GM12878 (cell line): ENCODE measurements around the gene MAP4K2. TPM values are rescaled to one million over a fixed set of nuclear protein-coding genes. Genes with fewer than 3 reads are reported as not detected.

Source experiments
- BACH1 ChIP-seq: fragments of 450-650 bp; IDR thresholded peaks from 2 replicates; pipeline ENCODE4 v1.6.1; 2017; ENCODE audit warnings: mild to moderate bottlenecking, borderline replicate concordance
- BCL11A ChIP-seq: IDR thresholded peaks from 2 replicates; pipeline ENCODE4 v1.6.1; 2011; ENCODE audit warnings: low read depth, low read length
- CREM ChIP-seq: IDR thresholded peaks from 2 replicates; pipeline ENCODE4 v1.6.1; 2014; ENCODE audit warnings: antibody characterized with exemption, low read depth
- E2F8 ChIP-seq: fragments of 450-650 bp; IDR thresholded peaks from 2 replicates; pipeline ENCODE4 v1.6.1; 2018; ENCODE audit warnings: mild to moderate bottlenecking, low read depth, moderate library complexity; ENCODE audit not compliant: partially characterized antibody
- EED ChIP-seq: sonication (generic); IDR thresholded peaks from 2 replicates; pipeline ENCODE4 v1.6.1; 2016; ENCODE audit warnings: antibody characterized with exemption, low read depth
- EGR1 ChIP-seq, 2 experiments: IDR thresholded peaks; 1 replicate in 1 of 2; 2 replicates in 1 of 2; pipeline ENCODE4 v1.6.1; 2011 to 2012; ENCODE audit warnings: low read depth in 2 of 2, low read length in 2 of 2, borderline replicate concordance in 1 of 2, mild to moderate bottlenecking in 1 of 2, moderate library complexity in 1 of 2
- ELK1 ChIP-seq: IDR thresholded peaks from 2 replicates; pipeline ENCODE4 v1.6.1; 2012; ENCODE audit warnings: low read depth, low read length, improper control_type of control experiment
- EP300 ChIP-seq, 2 experiments: fragments of 150-350 bp in 1 of 2; IDR thresholded peaks; 2 replicates each; pipeline ENCODE4 v1.6.1; 2011 to 2012; ENCODE audit warnings: low read depth in 2 of 2, low read length in 2 of 2, borderline replicate concordance in 1 of 2, improper control_type of control experiment in 1 of 2, inconsistent platforms in 1 of 2; ENCODE audit not compliant: control insufficient read depth in 1 of 2
- EZH2 ChIP-seq: IDR thresholded peaks from 2 replicates; pipeline ENCODE4 v1.6.1; 2012; ENCODE audit warnings: low read depth, mild to moderate bottlenecking, control low read depth, inconsistent platforms, low read length, borderline replicate concordance; ENCODE audit not compliant: control insufficient read depth
- KDM1A ChIP-seq: fragments of 200-600 bp; sonication (generic); IDR thresholded peaks from 2 replicates; pipeline ENCODE4 v1.6.1; 2016; ENCODE audit warnings: borderline replicate concordance
- NKRF ChIP-seq: fragments of 450-650 bp; conservative IDR thresholded peaks from 2 replicates; pipeline ENCODE4 v1.6.1; 2017; ENCODE audit warnings: mild to moderate bottlenecking, moderate library complexity
- NR2C2 ChIP-seq: IDR thresholded peaks from 2 replicates; pipeline ENCODE4 v1.6.1; 2011; ENCODE audit warnings: borderline replicate concordance, low read depth; ENCODE audit not compliant: control insufficient read depth, insufficient read length
- PBX3 ChIP-seq: IDR thresholded peaks from 2 replicates; pipeline ENCODE4 v1.6.1; 2011; ENCODE audit warnings: mild to moderate bottlenecking, low read depth, low read length, moderate library complexity; ENCODE audit not compliant: insufficient replicate concordance
- POLR2AphosphoS5 ChIP-seq: IDR thresholded peaks from 2 replicates; pipeline ENCODE4 v1.6.1; 2011; ENCODE audit warnings: mild to moderate bottlenecking, low read length, inconsistent platforms
- POU2F2 ChIP-seq: IDR thresholded peaks from 3 replicates; pipeline ENCODE4 v1.6.1; 2011; ENCODE audit warnings: low read depth, mild to moderate bottlenecking, low read length, borderline replicate concordance
- RBBP5 ChIP-seq: fragments of 200-600 bp; sonication (generic); conservative IDR thresholded peaks from 2 replicates; pipeline ENCODE4 v1.6.1; 2016
- SIX5 ChIP-seq: IDR thresholded peaks from 2 replicates; pipeline ENCODE4 v1.6.1; 2011; ENCODE audit warnings: mild to moderate bottlenecking, low read depth, low read length, moderate library complexity; ENCODE audit not compliant: severe bottlenecking
- SPI1 ChIP-seq: IDR thresholded peaks from 2 replicates; pipeline ENCODE4 v1.6.1; 2011; ENCODE audit warnings: low read depth, mild to moderate bottlenecking, low read length, moderate library complexity, borderline replicate concordance; ENCODE audit not compliant: insufficient read depth
- TARDBP ChIP-seq: IDR thresholded peaks from 2 replicates; pipeline ENCODE4 v1.6.1; 2016; ENCODE audit warnings: borderline replicate concordance
- TBL1XR1 ChIP-seq: IDR thresholded peaks from 2 replicates; pipeline ENCODE4 v1.6.1; 2012; ENCODE audit warnings: low read depth, low read length, improper control_type of control experiment
- WRNIP1 ChIP-seq: IDR thresholded peaks from 2 replicates; pipeline ENCODE4 v1.6.1; 2011; ENCODE audit warnings: low read depth, low read length, improper control_type of control experiment, borderline replicate concordance
- ZNF217 ChIP-seq: fragments of 450-650 bp; IDR thresholded peaks from 2 replicates; pipeline ENCODE4 v1.6.1; 2017; ENCODE audit warnings: antibody characterized with exemption, mild to moderate bottlenecking
- ZNF622 ChIP-seq: fragments of 450-650 bp; IDR thresholded peaks from 2 replicates; pipeline ENCODE4 v1.6.1; 2017; ENCODE audit warnings: mild to moderate bottlenecking, inconsistent platforms
- polyA plus RNA-seq, 11 experiments: library from polyadenylated mRNA; depleted of rRNA in 4 of 11; unstranded in 6 of 11; stranded (reverse) in 5 of 11; fragments of >200 nt; fragmentation: Nextera tagmentation in 4 of 11; fragmentation: Illumina TruSeq in 1 of 11; extraction: Ambion mirVana in 4 of 11; extraction: Trizol in 1 of 11; gene quantifications; 1 replicate in 1 of 11; 2 replicates in 10 of 11; pipeline versions ENCODE4 v1.2.1 to v1.2.3, GENCODE V29; 2011 to 2016; ENCODE audit warnings: inconsistent platforms in 2 of 11, missing spikeins in 2 of 11, low read depth in 1 of 11
- total RNA-seq, 4 experiments: library from RNA; depleted of rRNA in 3 of 4; stranded (reverse); fragments of >200 nt in 3 of 4; fragmentation: Illumina TruSeq in 1 of 4; extraction: Trizol in 1 of 4; gene quantifications; 2 replicates each; pipeline versions ENCODE4 v1.2.1 to v1.2.3, GENCODE V29; 2013 to 2021

The MAP4K2 gene
- total and polyA plus RNA-seq, 10 of the 15 experiments (the other 5 are each of a cell fraction or from before 2014, with no cell fraction given): 0.98 to 78.1 (median 48.9) TPM

GRCh38 chr11:64778473-64779298, 24.3 kb downstream of the MAP4K2 start, which contains the start of gene SF1 (continued):
- no peak for TF ChIP-seq E2F8
- no peak for TF ChIP-seq EZH2
- 0 out of 2 replicates have a peak, but pooled peaks have one; percentile 4 for TF ChIP-seq BCL11A
- TF ChIP-seq NKRF: no peak
- TF ChIP-seq BACH1: no peak
- TF ChIP-seq SIX5: no peak
- peak; percentile 79; the same call in 1 of the 2 replicates for TF ChIP-seq CREM
- no peak for TF ChIP-seq ZNF217
- TF ChIP-seq SPI1: peak; percentile 86
- TF ChIP-seq PBX3: peak; percentile 75
- no peak for TF ChIP-seq TARDBP
- TF ChIP-seq ZNF622: no peak
- no peak for TF ChIP-seq NR2C2
- no peak for TF ChIP-seq KDM1A
- no peak for TF ChIP-seq RBBP5
- TF ChIP-seq WRNIP1: no peak
- peak in 1 of 2 experiments; percentile 89; a peak in 2 of 3 replicates for TF ChIP-seq EGR1 (IDR thresholded peaks at IDR 0.05; ENCODE audit: borderline replicate concordance in 1 of 2, low read depth in 2 of 2, low read length in 2 of 2)
- TF ChIP-seq ELK1: peak; percentile 63
- peak; percentile 70; the same call in 1 of the 3 replicates for TF ChIP-seq POU2F2
- TF ChIP-seq TBL1XR1: no peak
- peak in 1 of 2 experiments; percentile 38; a peak in 1 of 4 replicates for TF ChIP-seq EP300 (IDR thresholded peaks at IDR 0.05; ENCODE audit: borderline replicate concordance in 1 of 2, control insufficient read depth in 1 of 2, low read depth in 2 of 2, low read length in 2 of 2)
- TF ChIP-seq POLR2AphosphoS5: peak; percentile 97
- TF ChIP-seq EED: peak; percentile 57; the same call in 1 of the 2 replicates
